Neural progenitor cell (in vitro differentiated cells): ENCODE results near the gene FMN1.
A peak's percentile ranks its signal among the peaks of the same experiment; 100 is the strongest.

ENCODE experiments used
- EZH2 ChIP-seq: fragments of 200-600 bp; sonication (generic); IDR thresholded peaks from 2 replicates; pipeline ENCODE4 v1.6.1; 2017; ENCODE audit warnings: antibody characterized with exemption, mild to moderate bottlenecking, moderate library complexity
- EZH2phosphoT487 ChIP-seq: fragments of 200-600 bp; sonication (generic); IDR thresholded peaks from 2 replicates; pipeline ENCODE4 v1.6.1; 2017; ENCODE audit warnings: antibody characterized with exemption
- TF ChIP-seq, protein P1 (sequence below): fragments of 200-600 bp; sonication (generic); IDR thresholded peaks from 2 replicates; pipeline ENCODE4 v1.5.1; 2017; ENCODE audit warnings: antibody characterized with exemption, mild to moderate bottlenecking

DNA sequence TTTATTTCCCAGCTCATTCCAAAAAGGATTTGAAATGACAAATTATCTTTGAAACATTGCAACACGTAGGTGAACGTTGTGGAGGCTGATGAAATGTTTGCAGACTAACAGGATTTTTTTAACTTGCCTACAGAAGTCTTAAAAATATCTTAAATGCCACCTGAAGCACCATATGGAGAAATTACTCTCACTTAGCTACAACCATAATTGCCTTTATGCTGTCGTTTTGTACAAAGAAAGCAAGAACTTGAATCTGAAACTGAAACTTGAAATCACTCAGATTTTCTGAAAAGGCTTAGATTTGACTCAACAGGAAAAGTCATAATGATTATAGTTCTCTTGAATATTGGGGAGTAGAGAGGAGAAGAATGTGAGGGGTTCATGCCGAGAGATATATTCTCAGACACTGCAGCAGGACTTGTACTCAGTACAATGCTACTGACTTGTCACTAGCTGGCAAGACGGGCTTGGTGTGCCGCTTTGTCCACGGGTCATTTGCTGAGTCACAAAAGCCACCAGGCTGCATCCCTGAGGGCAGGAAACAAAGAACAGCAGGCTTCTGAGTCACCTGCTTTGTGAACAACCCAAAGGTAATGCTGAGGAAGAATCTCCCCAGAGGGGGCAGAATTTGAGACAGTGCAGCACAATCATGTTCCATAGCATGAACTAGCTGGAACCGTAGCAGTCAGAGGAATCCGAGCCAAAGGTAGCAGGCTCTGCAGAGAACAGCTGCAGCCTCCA is 7.1 kb upstream of the FMN1 start:
- TF ChIP-seq, protein P1, sequence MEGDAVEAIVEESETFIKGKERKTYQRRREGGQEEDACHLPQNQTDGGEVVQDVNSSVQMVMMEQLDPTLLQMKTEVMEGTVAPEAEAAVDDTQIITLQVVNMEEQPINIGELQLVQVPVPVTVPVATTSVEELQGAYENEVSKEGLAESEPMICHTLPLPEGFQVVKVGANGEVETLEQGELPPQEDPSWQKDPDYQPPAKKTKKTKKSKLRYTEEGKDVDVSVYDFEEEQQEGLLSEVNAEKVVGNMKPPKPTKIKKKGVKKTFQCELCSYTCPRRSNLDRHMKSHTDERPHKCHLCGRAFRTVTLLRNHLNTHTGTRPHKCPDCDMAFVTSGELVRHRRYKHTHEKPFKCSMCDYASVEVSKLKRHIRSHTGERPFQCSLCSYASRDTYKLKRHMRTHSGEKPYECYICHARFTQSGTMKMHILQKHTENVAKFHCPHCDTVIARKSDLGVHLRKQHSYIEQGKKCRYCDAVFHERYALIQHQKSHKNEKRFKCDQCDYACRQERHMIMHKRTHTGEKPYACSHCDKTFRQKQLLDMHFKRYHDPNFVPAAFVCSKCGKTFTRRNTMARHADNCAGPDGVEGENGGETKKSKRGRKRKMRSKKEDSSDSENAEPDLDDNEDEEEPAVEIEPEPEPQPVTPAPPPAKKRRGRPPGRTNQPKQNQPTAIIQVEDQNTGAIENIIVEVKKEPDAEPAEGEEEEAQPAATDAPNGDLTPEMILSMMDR: peak; percentile 42
- TF ChIP-seq EZH2: no peak
- no peak for TF ChIP-seq EZH2phosphoT487
